CD4-positive, alpha-beta T cell (primary cell): ENCODE measurements around the gene CRYBG1. TPM values are rescaled to one million over a fixed set of nuclear protein-coding genes. Genes with fewer than 3 reads are reported as not detected.
A peak's percentile ranks its signal among the peaks of the same experiment; 100 is the strongest.

ENCODE experiments used
- ATAC-seq: fragments of 200-7000 bp; cut with Tn5 transposase; one replicate; pipeline ENCODE4 v1.10.0; 2022; ENCODE audit warnings: mild to moderate bottlenecking; ENCODE audit not compliant: poor library complexity
- CTCF ChIA-PET: fragments of 350-600 bp; sonication (Branson Sonifier 250); formaldehyde crosslinking; loops from one replicate; lab custom pipeline; 2021; ENCODE audit warnings: antibody characterized with exemption, inconsistent platforms; lab: Charles Lee
- POLR2A ChIA-PET: fragments of 350-600 bp; sonication (Branson Sonifier 250); formaldehyde crosslinking; loops from one replicate; lab custom pipeline; 2021; ENCODE audit warnings: antibody characterized with exemption, inconsistent platforms; lab: Charles Lee
- DNase-seq, 14 experiments: peaks; one replicate each; pipeline ENCODE4 v3.0.0-alpha.2; 2013 to 2020; ENCODE audit warnings: mixed read lengths in 2 of 14
- H3K27ac ChIP-seq, 2 donors: one replicate each; pipeline versions ENCODE4 v1.5.1 to v1.7.0; 2013; ENCODE audit warnings: low read length in 2 of 2, low read depth in 1 of 2, mild to moderate bottlenecking in 1 of 2
- H3K27me3 ChIP-seq, 2 experiments: 1 replicate in 1 of 2; 2 replicates in 1 of 2; pipeline versions ENCODE4 v1.6.1 to v1.7.0; 2013; ENCODE audit warnings: low read length in 2 of 2, control low read depth in 1 of 2, mild to moderate bottlenecking in 1 of 2, moderate library complexity in 1 of 2; ENCODE audit not compliant: insufficient read depth in 2 of 2, control insufficient read depth in 1 of 2
- H3K36me3 ChIP-seq: one replicate; pipeline ENCODE4 v1.6.1; 2013; ENCODE audit warnings: low read length, control low read depth; ENCODE audit not compliant: insufficient read depth
- H3K4me1 ChIP-seq: one replicate; pipeline ENCODE4 v1.6.1; 2013; ENCODE audit warnings: low read length, control low read depth; ENCODE audit not compliant: insufficient read depth
- H3K4me3 ChIP-seq: one replicate; pipeline ENCODE4 v1.5.1; 2013; ENCODE audit warnings: mild to moderate bottlenecking, low read length, moderate library complexity
- H3K9me3 ChIP-seq, 2 experiments: 1 replicate in 1 of 2; 2 replicates in 1 of 2; pipeline versions ENCODE4 v1.6.1 to v1.7.0; 2013; ENCODE audit warnings: low read length in 2 of 2, mild to moderate bottlenecking in 2 of 2, control low read depth in 1 of 2, moderate library complexity in 1 of 2; ENCODE audit not compliant: control insufficient read depth in 1 of 2, insufficient read depth in 1 of 2
- H3K27ac Mint-ChIP-seq: one replicate; pipeline ENCODE4 v1.8.0; 2020; ENCODE audit warnings: mixed read lengths
- H3K27me3 Mint-ChIP-seq: one replicate; pipeline ENCODE4 v1.8.0; 2021; ENCODE audit warnings: mixed read lengths
- H3K36me3 Mint-ChIP-seq: one replicate; pipeline ENCODE4 v1.8.0; 2021; ENCODE audit warnings: low read depth, mixed read lengths
- H3K4me1 Mint-ChIP-seq: one replicate; pipeline ENCODE4 v1.8.0; 2021; ENCODE audit warnings: low read depth, mixed read lengths
- H3K4me3 Mint-ChIP-seq: one replicate; pipeline ENCODE4 v1.8.0; 2020; ENCODE audit warnings: mild to moderate bottlenecking, mixed read lengths
- H3K9me3 Mint-ChIP-seq: one replicate; pipeline ENCODE4 v1.8.0; 2020; ENCODE audit warnings: mixed read lengths
- CTCF ChIP-seq: fragments of 200-600 bp; IDR thresholded peaks from one replicate; pipeline ENCODE4 v1.8.0; 2022; ENCODE audit warnings: antibody characterized with exemption, mild to moderate bottlenecking
- intact Hi-C, 2 experiments: fragments of 100-400 bp; cut with DNase I in 1 of 2; cut with micrococcal nuclease in 1 of 2; formaldehyde crosslinking; loops; one replicate each; pipeline versions ENCODE4 v1.15.1 to v1.9.0; 2023 to 2025; cut with DNase I, micrococcal nuclease
- total RNA-seq, 174 experiments: library from RNA in 2 of 174; stranded (reverse) in 2 of 174; gene quantifications; one replicate each; pipeline ENCODE4 v1.2.3 and lab custom pipeline; 2021 to 2026

Gene CRYBG1
- total RNA-seq, 2 experiments from 2014 or later = 58.5 to 59.4 TPM

- H3K36me3 Mint-ChIP-seq = peaks cover 83% of the 10 kb centered on the region
- Histone ChIP-seq H3K36me3 (peaks cover 54% of the 10 kb centered on the region), H3K9me3 (no peaks in the 10 kb centered on the region), H3K27ac (no peak overlapping the region), H3K4me1 (peaks cover 15% of the 10 kb centered on the region), H3K4me3 (no peak overlapping the region), H3K27me3 (no peaks in the 10 kb centered on the region)
- DNase-seq (no peak), ATAC-seq (no peak)
- TF ChIP-seq CTCF = no peak
- ChIA-PET POLR2A (interaction anchor here (9.0 kb wide), 1 partner anchor 16 kb away, joined by 248 read pairs; no protein-coding TSS in a partner anchor), CTCF (interaction anchor here (8.5 kb wide), 1 partner anchor 16 kb away, joined by 89 read pairs; no protein-coding TSS in a partner anchor)
- H3K27ac Mint-ChIP-seq = no peak overlapping the region
- intact Hi-C loops = loop anchor here in 1 of 2 experiments (10.0 kb wide), 1 partner anchor 98 kb away; the partner anchor contains the start of genes QRSL1 and RTN4IP1
- H3K27me3 Mint-ChIP-seq = no peaks in the 10 kb centered on the region
- H3K4me1 Mint-ChIP-seq = peaks cover 77% of the 10 kb centered on the region
- H3K4me3 Mint-ChIP-seq = no peak overlapping the region
- no peaks in the 10 kb centered on the region for H3K9me3 Mint-ChIP-seq
These were observed 166.6 kb downstream of the CRYBG1 start for GRCh38 chr6:106527117-106527516.

GRCh38 chr6:106527979-106528378 lies 167.5 kb downstream of the CRYBG1 start:
- H3K4me1 ChIP-seq = peaks cover 17% of the 10 kb centered on the region
- H3K9me3 Mint-ChIP-seq = no peaks in the 10 kb centered on the region
- intact Hi-C loops = loop anchor here in 1 of 2 experiments (10.0 kb wide), 1 partner anchor 97 kb away; the partner anchor contains the start of genes QRSL1 and RTN4IP1
- TF ChIP-seq CTCF = no peak
- H3K27me3 ChIP-seq = no peaks in the 10 kb centered on the region
- H3K27ac ChIP-seq = no peak overlapping the region
- peaks cover 83% of the 10 kb centered on the region for H3K36me3 Mint-ChIP-seq
- H3K4me3 ChIP-seq = no peak overlapping the region
- CTCF ChIA-PET = interaction anchor here (1.6 kb wide), 1 partner anchor 16 kb away, joined by 5 read pairs; no protein-coding TSS in a partner anchor
- no peak for ATAC-seq
- no peaks in the 10 kb centered on the region for H3K27me3 Mint-ChIP-seq
- peaks cover 77% of the 10 kb centered on the region for H3K4me1 Mint-ChIP-seq
- no peak overlapping the region for H3K4me3 Mint-ChIP-seq
- peaks cover 61% of the 10 kb centered on the region for H3K36me3 ChIP-seq
- H3K9me3 ChIP-seq = no peaks in the 10 kb centered on the region
- H3K27ac Mint-ChIP-seq = peak overlapping the region; percentile 47
- POLR2A ChIA-PET = interaction anchor here (9.0 kb wide), 1 partner anchor 17 kb away, joined by 248 read pairs; no protein-coding TSS in a partner anchor
- DNase-seq = no peak

- Mint-ChIP-seq H3K9me3 (no peaks in the 10 kb centered on the region), H3K36me3 (peaks cover 87% of the 10 kb centered on the region), H3K27ac (no peak overlapping the region), H3K4me1 (peaks cover 77% of the 10 kb centered on the region), H3K27me3 (no peaks in the 10 kb centered on the region), H3K4me3 (no peak overlapping the region)
- POLR2A ChIA-PET = interaction anchor here (1.6 kb wide), 1 partner anchor 9 kb away, joined by 5 read pairs; no protein-coding TSS in a partner anchor
- Histone ChIP-seq H3K36me3 (peaks cover 66% of the 10 kb centered on the region), H3K27me3 (no peaks in the 10 kb centered on the region), H3K9me3 (no peaks in the 10 kb centered on the region), H3K4me3 (no peak overlapping the region), H3K27ac (no peak overlapping the region), H3K4me1 (peaks cover 22% of the 10 kb centered on the region)
- ATAC-seq (no peak), DNase-seq (no peak)
- CTCF ChIA-PET = interaction anchor here (1.6 kb wide), 1 partner anchor 17 kb away, joined by 5 read pairs; no protein-coding TSS in a partner anchor
- no peak for TF ChIP-seq CTCF
- intact Hi-C loops = loop anchor here in 1 of 2 experiments (10.0 kb wide), 1 partner anchor 96 kb away; the partner anchor contains the start of genes QRSL1 and RTN4IP1
These were observed 168.0 kb downstream of the CRYBG1 start for GRCh38 chr6:106528521-106528920.
